Thyroid gland (tissue), 4 donors: Measurements from ENCODE around the gene VGLL4.

Experiments
- POLR2A ChIP-seq, 2 donors: fragments of 450-650 bp; IDR thresholded peaks; one replicate each; pipeline ENCODE4 v1.6.1; 2017; ENCODE audit warnings: antibody characterized with exemption in 2 of 2, mild to moderate bottlenecking in 2 of 2, moderate library complexity in 1 of 2
- TF ChIP-seq, protein P1 (sequence below), 6 experiments: fragments of 200-600 bp in 3 of 6; fragments of 450-650 bp in 3 of 6; sonication (generic) in 3 of 6; IDR thresholded peaks; one replicate each; pipeline ENCODE4 v1.5.1; 2016 to 2019; ENCODE audit warnings: antibody characterized with exemption in 6 of 6, mild to moderate bottlenecking in 2 of 6, inconsistent platforms in 1 of 6, moderate library complexity in 1 of 6

DNA sequence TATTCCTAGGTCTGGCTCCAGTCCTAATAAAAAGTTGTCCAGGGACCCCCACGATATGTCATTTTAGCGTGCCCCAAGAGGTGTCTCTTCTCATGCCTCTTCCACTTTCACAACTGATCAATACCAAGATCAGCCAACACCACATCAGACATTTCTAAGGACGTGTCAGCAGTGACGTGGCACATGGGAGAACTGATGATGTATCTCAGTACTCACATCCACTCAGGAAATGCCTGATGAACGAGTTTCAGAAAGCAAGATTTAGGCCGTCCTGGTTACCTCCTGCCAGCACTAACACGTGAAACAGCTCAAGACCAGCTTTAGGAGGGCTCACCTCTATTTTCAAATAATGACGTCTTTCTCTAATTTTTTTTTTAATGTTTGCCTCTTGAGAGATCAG is 19.6 kb downstream of the VGLL4 start:
- TF ChIP-seq POLR2A (IDR thresholded peaks at IDR 0.05): no peak
- TF ChIP-seq, protein P1, sequence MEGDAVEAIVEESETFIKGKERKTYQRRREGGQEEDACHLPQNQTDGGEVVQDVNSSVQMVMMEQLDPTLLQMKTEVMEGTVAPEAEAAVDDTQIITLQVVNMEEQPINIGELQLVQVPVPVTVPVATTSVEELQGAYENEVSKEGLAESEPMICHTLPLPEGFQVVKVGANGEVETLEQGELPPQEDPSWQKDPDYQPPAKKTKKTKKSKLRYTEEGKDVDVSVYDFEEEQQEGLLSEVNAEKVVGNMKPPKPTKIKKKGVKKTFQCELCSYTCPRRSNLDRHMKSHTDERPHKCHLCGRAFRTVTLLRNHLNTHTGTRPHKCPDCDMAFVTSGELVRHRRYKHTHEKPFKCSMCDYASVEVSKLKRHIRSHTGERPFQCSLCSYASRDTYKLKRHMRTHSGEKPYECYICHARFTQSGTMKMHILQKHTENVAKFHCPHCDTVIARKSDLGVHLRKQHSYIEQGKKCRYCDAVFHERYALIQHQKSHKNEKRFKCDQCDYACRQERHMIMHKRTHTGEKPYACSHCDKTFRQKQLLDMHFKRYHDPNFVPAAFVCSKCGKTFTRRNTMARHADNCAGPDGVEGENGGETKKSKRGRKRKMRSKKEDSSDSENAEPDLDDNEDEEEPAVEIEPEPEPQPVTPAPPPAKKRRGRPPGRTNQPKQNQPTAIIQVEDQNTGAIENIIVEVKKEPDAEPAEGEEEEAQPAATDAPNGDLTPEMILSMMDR (IDR thresholded peaks at IDR 0.05): no peak
